Calu3 (cell line): ENCODE data around the gene CENPN. TPM values are rescaled to one million over a fixed set of nuclear protein-coding genes. Genes with fewer than 3 reads are reported as not detected.

Experiments
- BruUV-seq: library from RNA; stranded (reverse); fragments of 400-500 nt; replicated peaks from 2 replicates; lab custom pipeline; 2021; lab: Mats Ljungman, UMichigan
- CTCF ChIA-PET: fragments of 300-600 bp; sonication (Branson Sonifier 250); formaldehyde crosslinking; loops from one replicate; lab custom pipeline; 2022; ENCODE audit warnings: antibody characterized with exemption; lab: Charles Lee
- DNase-seq: peaks from one replicate; pipeline ENCODE4 v3.0.0; 2022
- H3K27ac Mint-ChIP-seq: one replicate; pipeline ENCODE4 v1.8.0; 2022; ENCODE audit warnings: mixed read lengths; ENCODE audit not compliant: unreplicated experiment
- H3K27me3 Mint-ChIP-seq: one replicate; pipeline ENCODE4 v1.8.0; 2022; ENCODE audit warnings: mixed read lengths; ENCODE audit not compliant: unreplicated experiment
- H3K36me3 Mint-ChIP-seq: one replicate; pipeline ENCODE4 v1.8.0; 2022; ENCODE audit warnings: mild to moderate bottlenecking, moderate library complexity, mixed read lengths; ENCODE audit not compliant: insufficient read depth, unreplicated experiment
- H3K4me1 Mint-ChIP-seq: one replicate; pipeline ENCODE4 v1.8.0; 2022; ENCODE audit warnings: mild to moderate bottlenecking, low read depth, mixed read lengths; ENCODE audit not compliant: unreplicated experiment
- H3K4me3 Mint-ChIP-seq: one replicate; pipeline ENCODE4 v1.8.0; 2022; ENCODE audit warnings: mild to moderate bottlenecking, low read depth, moderate library complexity, mixed read lengths; ENCODE audit not compliant: unreplicated experiment
- H3K9me3 Mint-ChIP-seq: one replicate; pipeline ENCODE4 v1.8.0; 2022; ENCODE audit warnings: low read depth, mixed read lengths; ENCODE audit not compliant: unreplicated experiment
- CTCF ChIP-seq: fragments of 200-600 bp; IDR thresholded peaks from one replicate; pipeline ENCODE4 v1.8.0; 2022; ENCODE audit warnings: antibody characterized with exemption; ENCODE audit not compliant: unreplicated experiment
- intact Hi-C: fragments of 100-400 bp; cut with micrococcal nuclease; formaldehyde crosslinking; loops from one replicate; pipeline ENCODE4 v1.10.0; 2022; ENCODE audit not compliant: unreplicated experiment
- total RNA-seq: library from RNA; stranded (reverse); gene quantifications from 2 replicates; pipeline ENCODE4 v1.2.3, GENCODE V29; 2022

CENPN gene
- total RNA-seq, 1 experiment from 2014 or later: 81.5 TPM

- Mint-ChIP-seq H3K36me3 (peaks cover 35% of the 10 kb centered on the region), H3K27ac (no peak overlapping the region), H3K27me3 (no peaks in the 10 kb centered on the region), H3K4me3 (no peak overlapping the region), H3K4me1 (peaks cover 32% of the 10 kb centered on the region), H3K9me3 (no peaks in the 10 kb centered on the region)
- no TSS peak for BruUV-seq
- CTCF ChIA-PET: no interaction called here
- intact Hi-C loops: no loop called here
- no peak for TF ChIP-seq CTCF
- no peak for DNase-seq
Observed at GRCh38 chr16:81041696-81042095, 34.7 kb downstream of the CENPN start.

- peaks cover 21% of the 10 kb centered on the region for H3K4me1 Mint-ChIP-seq
- CTCF ChIA-PET: interaction anchor here (0.5 kb wide), 1 partner anchor 15 kb away, joined by 3 read pairs; no protein-coding TSS in a partner anchor
- TF ChIP-seq CTCF: no peak
- no peak for DNase-seq
- intact Hi-C loops: no loop called here
- peaks cover 27% of the 10 kb centered on the region for H3K36me3 Mint-ChIP-seq
- H3K4me3 Mint-ChIP-seq: no peak overlapping the region
- no TSS peak for BruUV-seq
- H3K9me3 Mint-ChIP-seq: no peaks in the 10 kb centered on the region
- no peaks in the 10 kb centered on the region for H3K27me3 Mint-ChIP-seq
- H3K27ac Mint-ChIP-seq: no peak overlapping the region
Observed at GRCh38 chr16:81042821-81043220, 35.8 kb downstream of the CENPN start.

GRCh38 chr16:81053761-81054160, 46.7 kb downstream of the CENPN start:
- no peaks in the 10 kb centered on the region for H3K9me3 Mint-ChIP-seq
- intact Hi-C loops: no loop called here
- BruUV-seq: no TSS peak
- CTCF ChIA-PET: no interaction called here
- no peak overlapping the region for H3K4me3 Mint-ChIP-seq
- H3K4me1 Mint-ChIP-seq: no peaks in the 10 kb centered on the region
- H3K36me3 Mint-ChIP-seq: no peaks in the 10 kb centered on the region
- no peak for TF ChIP-seq CTCF
- DNase-seq: no peak
- no peak overlapping the region for H3K27ac Mint-ChIP-seq
- H3K27me3 Mint-ChIP-seq: no peaks in the 10 kb centered on the region

- CTCF ChIA-PET: no interaction called here
- no peak for DNase-seq
Observed at GRCh38 chr16:81060576-81061306, 53.7 kb downstream of the CENPN start.

More at GRCh38 chr16:81060576-81061306, 53.7 kb downstream of the CENPN start:
- Mint-ChIP-seq H3K9me3 (no peaks in the 10 kb centered on the region), H3K36me3 (no peaks in the 10 kb centered on the region), H3K27me3 (no peaks in the 10 kb centered on the region), H3K4me1 (no peaks in the 10 kb centered on the region), H3K27ac (no peak overlapping the region), H3K4me3 (no peak overlapping the region)
- no peak for TF ChIP-seq CTCF
- no TSS peak for BruUV-seq
- intact Hi-C loops: no loop called here
